Loucy (cell line): ENCODE results near the gene MFN1.

ENCODE experiments used
- H2AFZ ChIP-seq: fragments of 200-600 bp; sonication (generic); 2 replicates; pipeline ENCODE4 v1.6.0; 2016; ENCODE audit warnings: antibody characterized with exemption, mild to moderate bottlenecking, low read length, moderate library complexity
- H3F3A ChIP-seq: fragments of 200-600 bp; 2 replicates; pipeline ENCODE4 v1.6.0; 2016; ENCODE audit warnings: antibody characterized with exemption, low read depth, mild to moderate bottlenecking
- H3K27me3 ChIP-seq: fragments of 200-600 bp; sonication (generic); 2 replicates; pipeline ENCODE4 v1.6.1; 2014; ENCODE audit warnings: low read length, mild to moderate bottlenecking; ENCODE audit not compliant: insufficient read depth, poor library complexity, severe bottlenecking
- H3K36me3 ChIP-seq: fragments of 200-600 bp; sonication (generic); 2 replicates; pipeline ENCODE4 v1.6.1; 2016; ENCODE audit warnings: low read length; ENCODE audit not compliant: insufficient read depth
- H3K4me1 ChIP-seq: fragments of 200-600 bp; sonication (generic); 2 replicates; pipeline ENCODE4 v1.5.1; 2014; ENCODE audit warnings: low read length, mild to moderate bottlenecking; ENCODE audit not compliant: insufficient read depth, poor library complexity, severe bottlenecking
- H3K4me2 ChIP-seq: fragments of 200-600 bp; sonication (generic); 2 replicates; pipeline ENCODE4 v1.6.0; 2014; ENCODE audit warnings: antibody characterized with exemption, low read length, low read depth, mild to moderate bottlenecking; ENCODE audit not compliant: poor library complexity, severe bottlenecking
- H3K4me3 ChIP-seq: fragments of 200-600 bp; sonication (generic); 2 replicates; pipeline ENCODE4 v1.5.1; 2014; ENCODE audit warnings: low read length, mild to moderate bottlenecking, mixed read lengths; ENCODE audit not compliant: poor library complexity, severe bottlenecking
- H3K79me2 ChIP-seq: fragments of 200-600 bp; sonication (generic); 2 replicates; pipeline ENCODE4 v1.6.1; 2014; ENCODE audit warnings: low read length; ENCODE audit not compliant: insufficient read depth
- H3K9ac ChIP-seq: fragments of 200-600 bp; sonication (generic); 2 replicates; pipeline ENCODE4 v1.6.0; 2014; ENCODE audit warnings: mild to moderate bottlenecking, low read depth, low read length, moderate library complexity; ENCODE audit not compliant: poor library complexity, severe bottlenecking
- H3K9me2 ChIP-seq: fragments of 200-600 bp; sonication (generic); replicated peaks from 2 replicates; pipeline ENCODE4 v1.6.1; 2016; ENCODE audit warnings: low read depth, low read length, mixed read lengths
- H3K9me3 ChIP-seq: fragments of 200-600 bp; sonication (generic); 2 replicates; pipeline ENCODE4 v1.6.1; 2014; ENCODE audit warnings: mild to moderate bottlenecking, antibody characterized with exemption, low read length, low read depth; ENCODE audit not compliant: insufficient read depth
- H4K20me1 ChIP-seq: fragments of 200-600 bp; sonication (generic); 2 replicates; pipeline ENCODE4 v1.6.0; 2014; ENCODE audit warnings: antibody characterized with exemption, low read length, mild to moderate bottlenecking; ENCODE audit not compliant: insufficient read depth, poor library complexity, severe bottlenecking
- EZH2phosphoT487 ChIP-seq: fragments of 200-600 bp; IDR thresholded peaks from 2 replicates; pipeline ENCODE4 v1.6.1; 2018; ENCODE audit warnings: antibody characterized with exemption, mild to moderate bottlenecking, moderate library complexity, borderline replicate concordance
- TF ChIP-seq, protein P1 (sequence below): fragments of 200-600 bp; sonication (generic); conservative IDR thresholded peaks from 2 replicates; pipeline ENCODE4 v1.5.1; 2014; ENCODE audit warnings: mild to moderate bottlenecking, antibody characterized with exemption, low read length

The MFN1 gene

DNA sequence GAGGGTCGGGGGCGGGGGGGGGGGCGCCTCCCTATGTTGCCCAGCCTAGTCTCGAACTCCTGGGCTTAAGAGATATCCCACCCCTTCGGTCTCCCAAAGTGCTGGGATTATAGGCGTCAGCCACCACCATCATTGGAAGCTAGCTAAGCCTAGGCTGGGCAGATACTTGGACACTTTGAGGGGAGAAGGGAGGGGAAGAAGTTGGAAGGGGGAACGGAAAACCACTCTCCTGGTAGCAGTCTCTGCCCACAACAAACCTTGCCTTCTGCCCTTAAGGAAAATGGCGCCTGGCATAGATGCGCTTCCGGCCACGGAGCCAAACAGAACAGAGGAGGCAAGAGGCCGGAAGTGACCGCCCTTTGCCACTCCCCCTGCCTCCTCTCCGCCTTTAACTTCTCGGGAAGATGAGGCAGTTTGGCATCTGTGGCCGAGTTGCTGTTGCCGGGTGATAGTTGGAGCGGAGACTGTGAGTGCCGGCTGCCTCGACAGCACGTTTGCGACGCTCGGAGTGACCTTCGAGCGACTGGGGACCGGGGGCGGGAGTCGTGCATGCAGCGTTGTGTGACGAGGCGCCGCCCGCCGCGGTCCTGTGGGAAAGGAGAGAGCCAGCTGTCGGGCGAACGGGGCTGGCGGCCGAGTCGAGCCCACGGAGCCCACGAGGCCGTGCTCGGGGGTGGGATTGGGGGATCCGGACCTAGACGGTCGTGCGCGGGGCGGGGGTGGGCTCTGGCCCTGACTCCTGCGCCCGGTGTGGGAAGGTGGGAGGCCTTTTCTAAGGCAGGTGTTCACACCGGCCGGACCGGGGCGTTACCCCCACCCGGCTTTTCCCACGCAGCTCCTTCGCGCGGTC lies at the start of gene MFN1:
Gene MFN1, plus strand, starts transcription at position 365 of the 850 bp plus-strand sequence. CDS start 1,143 bp downstream, outside the sequence.
- no peaks in the 10 kb centered on the region for H3F3A ChIP-seq
- H3K4me2 ChIP-seq, result peak within 1 kb of the TSS; percentile 82
- no peaks in the 10 kb centered on the region for H3K9me2 ChIP-seq
- no peaks in the 10 kb centered on the region for H3K9me3 ChIP-seq
- H3K4me3 ChIP-seq, result peak within 1 kb of the TSS; percentile 93
- peaks cover 25% of the 10 kb centered on the region for H3K4me1 ChIP-seq
- no peak for TF ChIP-seq EZH2phosphoT487
- TF ChIP-seq, protein P1, sequence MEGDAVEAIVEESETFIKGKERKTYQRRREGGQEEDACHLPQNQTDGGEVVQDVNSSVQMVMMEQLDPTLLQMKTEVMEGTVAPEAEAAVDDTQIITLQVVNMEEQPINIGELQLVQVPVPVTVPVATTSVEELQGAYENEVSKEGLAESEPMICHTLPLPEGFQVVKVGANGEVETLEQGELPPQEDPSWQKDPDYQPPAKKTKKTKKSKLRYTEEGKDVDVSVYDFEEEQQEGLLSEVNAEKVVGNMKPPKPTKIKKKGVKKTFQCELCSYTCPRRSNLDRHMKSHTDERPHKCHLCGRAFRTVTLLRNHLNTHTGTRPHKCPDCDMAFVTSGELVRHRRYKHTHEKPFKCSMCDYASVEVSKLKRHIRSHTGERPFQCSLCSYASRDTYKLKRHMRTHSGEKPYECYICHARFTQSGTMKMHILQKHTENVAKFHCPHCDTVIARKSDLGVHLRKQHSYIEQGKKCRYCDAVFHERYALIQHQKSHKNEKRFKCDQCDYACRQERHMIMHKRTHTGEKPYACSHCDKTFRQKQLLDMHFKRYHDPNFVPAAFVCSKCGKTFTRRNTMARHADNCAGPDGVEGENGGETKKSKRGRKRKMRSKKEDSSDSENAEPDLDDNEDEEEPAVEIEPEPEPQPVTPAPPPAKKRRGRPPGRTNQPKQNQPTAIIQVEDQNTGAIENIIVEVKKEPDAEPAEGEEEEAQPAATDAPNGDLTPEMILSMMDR, result no peak
- peaks cover 31% of the 10 kb centered on the region for H3K79me2 ChIP-seq
- peak within 1 kb of the TSS; percentile 95 for H2AFZ ChIP-seq
- 0 out of 2 replicates have a peak, but pooled peaks cover 2% of the 10 kb centered on the region for H3K36me3 ChIP-seq
- H3K9ac ChIP-seq, result peak within 1 kb of the TSS; percentile 77
- no peaks in the 10 kb centered on the region for H3K27me3 ChIP-seq
- H4K20me1 ChIP-seq, result peaks cover 12% of the 10 kb centered on the region

DNA sequence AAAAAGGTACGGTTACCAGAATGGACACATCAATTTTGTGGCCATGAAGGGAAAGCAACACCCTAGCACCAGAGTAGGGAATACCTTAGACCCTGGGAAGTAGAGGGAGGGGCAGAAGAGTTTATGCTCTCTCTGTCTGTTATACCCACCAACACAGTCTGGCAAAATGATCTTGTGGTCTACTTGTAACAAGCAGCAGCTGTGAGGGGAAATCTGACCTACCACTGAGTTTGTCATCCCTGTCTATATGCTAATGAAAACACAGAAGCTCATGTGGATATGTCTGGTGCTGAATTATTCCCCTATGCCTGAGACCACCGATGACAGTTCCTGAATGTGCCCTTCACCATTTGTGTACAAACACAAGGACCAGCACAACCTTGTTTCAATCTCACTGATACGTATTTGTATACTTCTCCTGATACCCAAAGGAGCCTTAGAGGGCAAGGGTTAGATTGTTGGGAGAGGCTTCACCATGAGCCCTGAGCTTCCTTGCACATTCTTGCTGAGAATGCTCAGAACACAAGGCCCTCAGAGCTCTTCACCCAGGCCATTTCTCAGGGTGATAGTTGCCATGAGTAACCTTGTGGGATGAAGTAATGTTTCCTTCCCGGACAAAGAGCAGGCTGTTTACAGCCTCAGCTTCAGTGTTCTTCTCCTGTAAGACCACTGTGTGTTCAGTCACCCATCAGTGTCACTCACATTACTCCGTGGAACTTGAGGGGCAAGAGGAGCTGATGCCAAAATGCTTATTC lies 49.4 kb upstream of the MFN1 start:
- H3F3A ChIP-seq, result no peaks in the 10 kb centered on the region
- H3K9me2 ChIP-seq, result no peaks in the 10 kb centered on the region
- H3K4me1 ChIP-seq, result peaks cover 10% of the 10 kb centered on the region
- H3K4me3 ChIP-seq, result no peak overlapping the region
- no peaks in the 10 kb centered on the region for H3K9me3 ChIP-seq
- no peak overlapping the region for H3K4me2 ChIP-seq
- H3K36me3 ChIP-seq, result no peaks in the 10 kb centered on the region
- H3K79me2 ChIP-seq, result no peaks in the 10 kb centered on the region
- no peak overlapping the region for H3K9ac ChIP-seq
- no peak overlapping the region for H2AFZ ChIP-seq
- TF ChIP-seq, protein P1, result no peak
- TF ChIP-seq EZH2phosphoT487, result no peak
- H4K20me1 ChIP-seq, result no peaks in the 10 kb centered on the region
- no peaks in the 10 kb centered on the region for H3K27me3 ChIP-seq

DNA sequence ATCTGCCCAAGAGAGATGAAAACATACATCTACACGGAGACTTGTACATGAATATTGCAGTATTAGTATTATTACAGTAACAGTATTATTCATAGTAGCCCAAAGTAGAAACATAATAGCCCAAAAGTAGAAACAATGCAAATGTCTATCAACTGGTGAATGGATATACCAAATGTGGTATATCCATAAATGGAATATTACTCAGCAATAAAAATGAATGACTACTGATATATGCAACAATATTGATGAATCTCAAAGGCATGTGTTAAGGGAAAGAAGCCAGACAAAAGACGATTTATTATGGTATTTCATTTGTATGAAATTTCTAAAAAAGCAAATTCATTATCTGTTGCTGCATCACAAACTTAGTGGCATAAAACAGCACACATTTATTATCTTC lies 48.2 kb upstream of the MFN1 start:
- Histone ChIP-seq H3K9ac (no peak overlapping the region), H2AFZ (no peak overlapping the region), H3K79me2 (no peaks in the 10 kb centered on the region), H4K20me1 (no peaks in the 10 kb centered on the region), H3K4me2 (no peak overlapping the region), H3K27me3 (no peaks in the 10 kb centered on the region), H3F3A (no peaks in the 10 kb centered on the region), H3K9me2 (no peaks in the 10 kb centered on the region), H3K36me3 (no peaks in the 10 kb centered on the region), H3K4me1 (peaks cover 10% of the 10 kb centered on the region), H3K9me3 (no peaks in the 10 kb centered on the region), H3K4me3 (no peak overlapping the region)
- TF ChIP-seq, protein P1, result no peak
- TF ChIP-seq EZH2phosphoT487, result no peak
